ENCODE data around the gene TCF21.
"Not testable (repeated sequence)": the region's sequence is repeated elsewhere in the genome, so short reads cannot be mapped to it uniquely, and the experiment has no call there.

Gene TCF21

GRCh38 chr6:133890711-133891148 lies 1.8 kb downstream of the TCF21 start:
- no peak for DNase-seq

DNA sequence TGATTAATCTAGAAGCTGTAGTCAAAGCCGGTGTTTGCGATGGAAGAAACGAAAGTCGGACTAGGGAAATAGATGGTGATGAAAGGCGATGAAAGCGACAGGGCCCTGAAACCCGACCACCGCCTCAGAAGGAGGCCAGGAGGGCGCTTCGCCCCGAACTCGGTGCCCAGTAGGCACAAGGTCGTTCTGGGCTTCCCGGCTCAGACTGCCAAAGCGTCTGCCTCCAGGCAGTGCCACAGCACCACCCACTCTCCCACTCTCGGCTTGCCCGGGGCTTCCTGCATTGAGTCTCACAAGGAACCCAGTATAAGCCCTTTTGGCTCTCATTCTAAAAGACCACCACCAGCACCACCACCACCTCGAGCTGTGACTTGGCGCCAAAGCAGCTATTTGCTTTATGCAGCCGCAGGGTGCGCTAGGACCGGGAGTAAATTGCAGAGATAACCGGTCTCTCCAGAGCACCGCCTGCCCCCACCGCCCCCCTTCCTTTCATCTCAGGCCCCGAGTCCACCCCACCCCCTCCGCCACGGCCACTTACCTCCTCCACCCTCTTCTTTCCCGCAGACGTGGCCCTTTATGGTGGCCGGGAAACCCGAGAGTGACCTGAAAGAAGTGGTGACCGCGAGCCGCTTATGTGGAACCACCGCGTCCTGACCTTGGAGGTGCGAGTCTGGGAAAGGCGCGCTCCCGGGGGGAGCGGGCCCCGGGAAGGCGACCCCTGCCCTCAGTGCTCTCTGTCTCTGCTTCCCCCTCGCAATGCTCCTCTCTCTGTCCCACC lies 2.4 kb downstream of the TCF21 start:
- no peak for DNase-seq

DNA sequence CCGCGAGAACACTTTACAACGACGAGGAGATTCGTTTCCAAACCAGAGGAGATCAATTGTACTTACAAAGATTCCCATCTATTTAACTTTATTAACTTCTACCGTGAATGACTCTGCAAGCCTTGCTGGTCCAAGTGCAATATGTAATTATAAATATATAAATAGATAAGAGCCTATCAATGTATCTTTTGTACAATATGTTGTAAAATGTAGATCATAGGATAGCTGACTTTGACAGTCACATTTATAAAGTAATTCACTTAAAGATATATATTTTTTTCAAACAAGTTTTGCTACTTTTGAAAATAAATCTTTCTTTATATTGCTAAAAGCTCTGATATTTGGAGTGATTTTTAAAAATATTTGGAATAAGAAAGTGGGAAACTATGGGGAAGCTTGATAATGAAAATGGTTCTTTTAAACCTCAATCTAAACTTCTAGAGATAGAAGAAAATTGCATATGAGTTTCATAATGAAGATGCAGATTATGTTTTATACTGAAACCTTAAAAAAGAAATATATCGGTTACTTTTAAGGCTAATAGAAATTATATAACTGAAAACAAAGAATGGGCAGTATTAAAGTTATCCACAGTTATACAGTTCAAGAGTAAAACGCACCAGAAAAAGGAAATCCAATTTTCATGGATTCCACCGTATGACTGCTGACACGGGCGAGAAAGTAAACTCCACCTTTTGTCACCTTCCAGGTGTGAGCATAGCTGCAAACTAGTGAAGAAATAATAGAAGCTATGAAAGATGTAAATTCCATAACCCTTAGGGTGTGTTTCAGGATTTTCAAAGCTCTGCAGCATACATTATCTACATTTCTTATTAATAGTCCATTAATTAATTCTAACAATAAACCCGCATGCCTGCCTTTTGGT lies 3.3 kb downstream of the TCF21 start:
- no peak for DNase-seq

DNA sequence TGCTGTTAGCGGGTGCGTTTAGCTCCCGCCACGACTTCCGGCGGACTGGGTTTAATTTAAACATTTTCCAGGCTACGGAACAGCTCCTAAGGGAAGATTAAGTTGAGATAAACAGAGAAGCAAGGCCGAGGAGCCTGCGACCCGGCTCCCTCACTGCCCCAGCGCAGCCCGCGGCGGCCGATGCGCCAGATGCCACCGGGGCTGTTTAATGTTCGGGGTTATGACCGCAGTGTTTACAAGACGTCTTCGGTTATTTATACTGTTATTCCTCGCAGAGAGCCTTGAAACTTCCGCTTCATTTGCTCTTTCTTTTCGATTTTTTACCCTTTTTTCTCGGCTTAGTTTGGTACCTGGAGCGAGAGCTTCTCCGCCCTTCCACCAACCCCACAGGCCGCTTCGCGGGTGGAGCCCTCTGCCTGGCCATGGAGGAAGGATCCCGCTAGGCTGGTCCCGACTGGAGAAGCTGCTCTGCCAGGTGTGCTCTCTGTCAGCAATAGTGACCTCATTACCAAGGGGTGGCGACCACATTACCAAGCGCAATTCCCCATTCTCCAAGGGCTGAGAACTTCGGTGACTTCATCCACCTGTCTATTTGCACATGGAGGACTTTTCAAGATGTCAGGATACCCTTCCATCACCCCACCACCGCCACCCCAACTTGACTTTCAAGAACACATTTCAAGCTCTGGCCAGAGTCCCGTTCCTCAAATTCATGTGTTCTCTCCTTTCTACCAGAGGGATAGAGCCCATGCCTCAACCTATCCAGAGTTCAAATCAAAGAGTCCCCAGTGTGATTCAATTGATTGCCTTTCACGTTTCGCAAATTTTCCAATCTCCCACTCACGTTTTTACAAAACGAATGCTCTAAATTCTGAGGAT lies 4.1 kb downstream of the TCF21 start:
- no peak for DNase-seq

DNA sequence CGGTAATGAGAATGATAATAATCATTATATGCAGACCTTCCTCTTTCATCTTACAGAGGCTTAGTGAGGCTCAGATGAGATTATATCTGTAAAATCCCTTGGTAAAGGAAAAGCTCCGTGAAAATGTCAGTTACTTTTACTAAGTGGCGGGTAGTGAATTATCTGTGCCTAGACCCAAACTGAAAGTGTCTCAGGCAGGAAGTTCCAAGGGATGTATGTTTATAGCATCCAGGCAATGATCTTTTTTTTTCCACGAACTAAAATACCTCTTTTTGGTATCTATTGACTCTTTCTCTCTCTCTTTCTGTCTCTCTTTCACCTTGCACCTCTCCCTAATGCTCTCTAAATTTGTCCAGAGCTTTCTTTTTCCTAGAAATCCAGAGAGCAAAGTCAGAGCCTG lies 5.0 kb downstream of the TCF21 start:
- DNase-seq: no peak

DNA sequence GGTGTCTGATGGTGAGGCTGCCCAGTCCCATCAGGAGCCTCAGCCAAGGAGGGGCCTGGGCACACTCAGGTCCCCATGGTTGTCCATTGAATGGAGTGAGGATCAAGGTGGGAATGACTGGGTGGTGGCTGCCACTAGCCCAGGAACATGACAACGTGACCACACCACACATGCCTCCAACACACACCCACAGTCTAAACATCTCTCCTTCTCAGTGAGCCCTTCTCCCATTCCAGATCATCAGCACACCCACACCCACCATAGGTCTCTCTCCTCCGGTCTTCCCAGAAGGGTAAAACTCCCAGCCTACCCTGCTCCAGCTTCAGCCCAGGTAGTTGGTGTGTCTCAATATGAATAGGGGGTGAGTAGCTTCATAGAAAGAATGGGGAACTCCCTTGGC lies 5.5 kb downstream of the TCF21 start:
- DNase-seq: no peak

GRCh38 chr6:133894795-133895358 lies 6.0 kb downstream of the TCF21 start:
- no peak for DNase-seq

DNA sequence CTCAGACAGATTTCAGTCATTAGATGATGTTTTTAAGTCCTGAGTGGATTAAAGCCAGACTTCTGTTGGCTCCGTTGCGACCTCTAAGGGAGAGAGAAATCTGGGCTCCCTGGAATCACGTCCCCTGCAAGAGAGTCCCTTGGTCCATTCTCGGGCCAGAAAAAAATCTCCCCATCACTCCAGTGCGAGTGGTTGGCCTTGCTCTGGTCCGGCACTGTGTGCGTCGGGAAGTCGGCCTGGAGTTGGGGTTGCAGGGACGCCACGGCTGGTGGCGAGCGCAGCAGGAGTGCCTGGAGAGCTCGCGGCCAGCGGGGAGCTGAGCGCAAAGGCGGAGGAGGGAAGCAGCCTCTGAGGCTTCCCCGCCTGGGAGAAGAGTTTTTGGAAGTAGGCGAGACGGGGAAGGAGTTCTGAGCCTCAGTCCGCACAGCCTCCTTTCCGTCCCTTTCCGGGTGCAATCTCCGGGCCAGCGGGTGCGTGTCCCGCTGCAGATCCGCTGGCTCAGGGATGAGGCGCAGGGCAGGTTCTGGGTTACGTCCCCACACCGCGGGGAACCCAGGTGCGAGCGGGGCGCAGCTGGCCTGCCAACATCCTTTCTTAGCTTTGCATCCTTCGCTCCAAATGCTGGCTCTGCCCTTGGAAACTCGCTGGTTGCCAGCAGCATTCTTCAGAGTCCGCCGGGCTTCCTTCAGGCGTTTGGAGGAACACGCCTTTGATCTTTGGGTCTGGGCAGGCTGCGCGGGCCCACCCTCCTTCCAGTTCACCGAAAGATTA lies 6.8 kb downstream of the TCF21 start:
- no peak for DNase-seq

GRCh38 chr6:133896344-133896721 lies 7.4 kb downstream of the TCF21 start:
- DNase-seq: no peak

GRCh38 chr6:133898263-133898662 lies 9.3 kb downstream of the TCF21 start:
- no peak for DNase-seq

- no peak for DNase-seq
Measured at GRCh38 chr6:133899556-133899955, 10.6 kb downstream of the TCF21 start.

- DNase-seq: no peak
Measured at GRCh38 chr6:133903855-133904254, 14.9 kb downstream of the TCF21 start.

DNA sequence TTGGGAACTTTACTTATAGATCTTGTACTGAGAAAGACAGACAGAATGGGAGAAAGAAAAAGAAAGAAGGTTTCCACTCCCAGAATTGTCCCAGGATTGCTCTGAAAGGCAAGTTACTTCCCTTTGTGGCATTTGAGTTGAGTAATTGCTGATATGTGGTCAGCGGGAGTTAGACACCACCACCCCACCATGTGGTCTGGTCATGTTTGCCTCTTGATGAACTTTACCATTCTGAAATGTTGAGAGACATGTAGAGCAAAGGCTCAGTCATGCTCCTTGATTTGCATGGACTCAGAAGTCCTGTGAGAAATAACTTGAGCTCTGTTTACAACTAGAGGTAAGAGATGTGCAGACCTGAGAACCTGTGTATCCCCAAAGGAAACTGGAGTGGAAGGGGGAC lies 17.1 kb downstream of the TCF21 start:
- DNase-seq: no peak

- DNase-seq: no peak
Measured at GRCh38 chr6:133916650-133917151, 27.8 kb downstream of the TCF21 start.

- no peak for DNase-seq
Measured at GRCh38 chr6:133917781-133918180, 28.9 kb downstream of the TCF21 start.

GRCh38 chr6:133918208-133918930 lies 29.5 kb downstream of the TCF21 start:
- no peak for DNase-seq

DNA sequence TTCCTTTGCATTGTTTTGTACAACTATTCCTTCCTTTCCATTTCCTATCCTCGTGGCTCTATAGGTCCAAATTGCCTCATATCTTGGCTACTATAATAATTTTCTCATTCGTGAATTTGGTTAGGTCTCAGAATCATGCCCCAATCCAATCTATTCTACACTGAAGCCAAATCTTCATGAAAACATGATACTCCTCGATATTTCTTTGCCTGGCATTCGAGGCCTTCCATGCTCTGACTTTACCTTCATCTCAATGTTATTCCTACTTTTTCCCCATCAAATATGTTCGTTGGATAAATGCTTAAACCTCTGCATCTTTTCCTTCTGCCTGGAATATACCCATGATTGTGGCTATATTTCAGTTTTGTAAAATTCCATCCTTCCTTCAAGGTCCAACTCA lies 30.4 kb downstream of the TCF21 start:
- DNase-seq: no peak

DNA sequence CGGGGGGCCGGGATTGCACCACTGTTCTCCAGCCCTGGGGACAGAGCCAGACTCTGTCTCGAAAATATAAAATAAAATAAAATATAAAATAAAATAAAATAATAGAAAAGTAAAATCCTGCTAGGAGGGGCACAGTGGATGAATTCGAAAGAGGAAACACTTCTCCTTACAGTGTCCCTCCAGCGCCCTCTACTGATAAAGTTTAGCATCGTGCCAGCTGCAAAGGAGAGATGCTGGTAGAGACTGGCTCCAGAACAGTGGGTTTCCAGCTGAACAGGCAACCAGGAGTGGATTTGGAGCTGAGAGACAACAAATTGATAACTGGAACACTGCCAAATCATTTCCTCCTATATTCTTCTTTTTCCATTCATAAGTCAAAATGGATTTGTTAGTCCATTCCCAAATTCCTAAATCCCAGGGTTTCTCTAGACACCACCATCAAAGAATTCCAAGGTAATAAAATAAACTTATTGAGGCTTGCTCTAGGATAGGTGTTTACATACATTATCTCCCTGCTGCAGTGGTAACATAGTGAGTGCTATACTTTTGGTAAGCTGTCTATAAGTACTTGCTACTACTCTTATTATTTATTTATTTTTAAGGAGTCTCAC lies 32.4 kb downstream of the TCF21 start:
- DNase-seq: no peak

DNA sequence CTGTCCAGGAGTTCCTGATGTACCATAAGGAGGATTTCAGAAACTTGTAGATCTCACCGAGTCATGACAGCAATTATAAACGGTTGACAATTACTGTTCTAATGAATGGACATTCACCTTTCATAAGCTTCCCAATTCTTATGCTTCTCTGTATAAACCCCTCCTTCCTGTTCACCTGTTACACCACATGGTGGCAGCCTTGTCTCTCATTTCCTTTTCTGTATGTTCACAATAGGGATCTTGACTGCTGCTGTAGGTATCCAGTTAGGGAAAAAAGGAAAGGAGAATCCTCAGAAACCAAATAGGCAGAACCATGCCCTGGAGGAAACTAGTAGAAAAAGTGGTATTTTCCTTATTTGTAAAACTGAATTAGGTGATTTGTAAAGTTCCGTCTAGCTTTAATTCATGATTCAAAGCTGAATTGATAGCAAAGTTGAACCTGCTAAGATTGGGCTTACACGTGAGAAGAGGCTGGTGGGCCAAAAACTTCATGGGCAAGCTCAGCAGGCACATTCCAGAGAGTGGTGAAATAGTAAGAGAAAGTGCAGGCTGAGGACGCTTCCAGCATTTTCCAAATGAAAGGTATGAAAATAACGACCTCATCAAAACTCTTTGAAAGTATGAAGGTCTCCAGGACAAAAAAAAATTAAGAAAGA lies 35.2 kb downstream of the TCF21 start:
- DNase-seq: no peak

DNA sequence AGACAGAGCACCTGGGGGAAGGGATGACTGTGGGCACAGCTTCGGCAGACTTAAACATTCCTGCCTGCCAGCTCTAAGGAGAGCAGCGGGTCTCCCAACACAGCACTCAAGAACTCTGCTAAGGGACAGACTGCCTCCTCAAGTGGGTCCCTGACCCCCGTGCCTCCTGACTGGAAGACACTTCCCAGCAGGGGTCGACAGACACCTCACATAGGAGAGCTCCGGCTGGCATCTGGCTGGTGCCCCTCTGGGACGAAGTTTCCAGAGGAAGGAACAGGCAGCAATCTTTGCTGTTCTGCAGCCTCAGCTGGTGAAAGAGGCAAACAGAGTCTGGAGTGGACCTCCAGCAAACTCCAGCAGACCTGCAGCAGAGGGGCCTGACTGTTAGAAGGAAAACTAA lies 42.3 kb downstream of the TCF21 start:
- DNase-seq: not testable (repeated sequence)
